ENCODE measurements around the gene MEIS1. TPM values are rescaled to one million over a fixed set of nuclear protein-coding genes. Genes with fewer than 3 reads are reported as not detected.
A peak's percentile ranks its signal among the peaks of the same experiment; 100 is the strongest.

Gene MEIS1
- total RNA-seq, 1 experiment from 2014 or later = 89.4 TPM

DNA sequence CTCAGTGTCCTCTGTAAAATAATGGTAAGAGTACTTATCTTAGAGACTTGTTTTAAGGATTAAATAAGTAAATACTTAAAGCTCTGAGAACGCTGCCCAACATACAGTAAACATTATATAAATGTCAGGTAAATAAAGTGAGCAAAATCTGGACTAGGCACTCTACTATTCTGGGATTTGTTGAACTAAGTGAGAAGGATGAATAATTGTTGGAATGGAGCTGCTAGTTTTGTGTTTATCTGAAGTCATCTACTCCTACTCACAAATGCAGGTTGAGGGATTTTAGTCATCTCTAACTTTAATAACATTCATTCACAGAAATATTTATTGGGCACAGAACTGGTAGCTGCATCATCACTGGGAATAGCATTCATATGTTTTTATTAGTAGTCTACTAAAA is 103.4 kb downstream of the MEIS1 start:
- no peak overlapping the region for H3K27ac ChIP-seq (ENCODE audit: low read depth, low read length, poor library complexity, severe bottlenecking)
- CTCF ChIA-PET = no interaction called here
- intact Hi-C loops (cut with micrococcal nuclease; ENCODE audit: unreplicated experiment) = no loop called here
- no peak for DNase-seq (ENCODE audit: low spot score)
- TF ChIP-seq CTCF (conservative IDR thresholded peaks at IDR 0.05; ENCODE audit: low read depth, low read length) (no peak), EZH2 (IDR thresholded peaks at IDR 0.05; ENCODE audit: borderline replicate concordance, low read depth, low read length, poor library complexity, severe bottlenecking) (no peak)
- POLR2A ChIA-PET (ENCODE audit: low non-redundant PET) = no interaction called here
- peaks cover 87% of the 10 kb centered on the region for H3K4me1 ChIP-seq (ENCODE audit: insufficient read depth, low read length, poor library complexity, severe bottlenecking)
- H3K4me3 ChIP-seq (ENCODE audit: low read depth, low read length, poor library complexity, severe bottlenecking) = no peak overlapping the region
- no peaks in the 10 kb centered on the region for H3K27me3 ChIP-seq (replicated peaks; ENCODE audit: insufficient read depth, low read depth, low read length, poor library complexity)
- no TSS peak for BruUV-seq (replicated peaks)
- H3K36me3 ChIP-seq (ENCODE audit: insufficient read depth, low read length, poor library complexity, severe bottlenecking) = no peaks in the 10 kb centered on the region
- H3K9me3 ChIP-seq (ENCODE audit: low read depth, low read length, poor library complexity, severe bottlenecking) = no peaks in the 10 kb centered on the region

DNA sequence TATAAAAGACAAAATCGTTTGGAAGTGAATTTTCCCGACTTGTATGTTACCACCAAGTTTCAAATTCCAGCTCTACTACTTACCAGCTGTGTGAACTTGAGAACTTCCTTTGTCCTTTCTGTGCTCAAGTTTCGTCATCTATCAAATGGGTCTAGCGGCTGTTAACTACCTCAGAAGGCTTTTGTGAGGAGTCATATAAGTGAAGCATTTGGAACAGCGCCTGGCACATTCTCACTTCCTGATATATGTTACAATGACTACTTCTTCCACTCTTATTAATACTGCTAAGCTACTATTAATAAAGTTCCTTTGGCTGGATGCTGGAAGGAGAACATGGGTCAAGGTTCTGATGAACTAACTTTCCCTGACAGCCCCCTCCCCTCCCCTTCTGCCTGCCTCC is 104.5 kb downstream of the MEIS1 start:
- ChIA-PET POLR2A (ENCODE audit: low non-redundant PET) (no interaction called here), CTCF (no interaction called here)
- intact Hi-C loops (cut with micrococcal nuclease; ENCODE audit: unreplicated experiment) = no loop called here
- no peaks in the 10 kb centered on the region for H3K27me3 ChIP-seq (replicated peaks; ENCODE audit: insufficient read depth, low read depth, low read length, poor library complexity)
- H3K4me1 ChIP-seq (ENCODE audit: insufficient read depth, low read length, poor library complexity, severe bottlenecking) = peaks cover 81% of the 10 kb centered on the region
- TF ChIP-seq EZH2 (IDR thresholded peaks at IDR 0.05; ENCODE audit: borderline replicate concordance, low read depth, low read length, poor library complexity, severe bottlenecking) (no peak), CTCF (conservative IDR thresholded peaks at IDR 0.05; ENCODE audit: low read depth, low read length) (no peak)
- H3K4me3 ChIP-seq (ENCODE audit: low read depth, low read length, poor library complexity, severe bottlenecking) = no peak overlapping the region
- BruUV-seq (replicated peaks) = no TSS peak
- H3K36me3 ChIP-seq (ENCODE audit: insufficient read depth, low read length, poor library complexity, severe bottlenecking) = no peaks in the 10 kb centered on the region
- H3K9me3 ChIP-seq (ENCODE audit: low read depth, low read length, poor library complexity, severe bottlenecking) = no peaks in the 10 kb centered on the region
- no peak overlapping the region for H3K27ac ChIP-seq (ENCODE audit: low read depth, low read length, poor library complexity, severe bottlenecking)
- peak; percentile 31 for DNase-seq (ENCODE audit: low spot score)

DNA sequence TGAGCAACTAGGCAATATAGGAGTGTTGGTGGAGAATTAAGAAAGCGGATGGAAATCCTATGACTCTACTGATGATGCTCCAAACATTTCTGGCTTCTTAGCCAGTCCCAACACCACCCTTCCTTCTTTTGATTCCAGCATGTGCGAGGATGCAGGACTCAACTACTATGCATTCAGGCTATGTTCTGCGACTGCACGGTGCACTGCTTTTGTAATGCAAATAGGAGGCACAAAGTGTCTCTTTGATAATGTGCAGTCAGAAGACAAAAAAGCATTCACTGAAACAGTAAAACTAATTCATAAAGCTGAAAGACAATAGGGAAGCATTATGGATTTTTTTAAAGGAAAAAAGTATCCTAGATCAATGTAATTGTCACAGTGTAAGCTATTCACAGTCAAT is 106.7 kb downstream of the MEIS1 start:
- no peak for TF ChIP-seq EZH2 (IDR thresholded peaks at IDR 0.05; ENCODE audit: borderline replicate concordance, low read depth, low read length, poor library complexity, severe bottlenecking)
- no peak for TF ChIP-seq CTCF (conservative IDR thresholded peaks at IDR 0.05; ENCODE audit: low read depth, low read length)
- Histone ChIP-seq H3K4me1 (ENCODE audit: insufficient read depth, low read length, poor library complexity, severe bottlenecking) (peaks cover 68% of the 10 kb centered on the region), H3K4me3 (ENCODE audit: low read depth, low read length, poor library complexity, severe bottlenecking) (no peak overlapping the region), H3K27ac (ENCODE audit: low read depth, low read length, poor library complexity, severe bottlenecking) (no peak overlapping the region), H3K27me3 (replicated peaks; ENCODE audit: insufficient read depth, low read depth, low read length, poor library complexity) (no peaks in the 10 kb centered on the region), H3K9me3 (ENCODE audit: low read depth, low read length, poor library complexity, severe bottlenecking) (no peaks in the 10 kb centered on the region), H3K36me3 (ENCODE audit: insufficient read depth, low read length, poor library complexity, severe bottlenecking) (no peaks in the 10 kb centered on the region)
- BruUV-seq (replicated peaks) = no TSS peak
- POLR2A ChIA-PET (ENCODE audit: low non-redundant PET) = no interaction called here
- no peak for DNase-seq (ENCODE audit: low spot score)
- CTCF ChIA-PET = no interaction called here
- intact Hi-C loops (cut with micrococcal nuclease; ENCODE audit: unreplicated experiment) = no loop called here
